ENCODE data around the gene FUNDC2. TPM values are rescaled to one million over a fixed set of nuclear protein-coding genes. Genes with fewer than 3 reads are reported as not detected.

The FUNDC2 gene
- polyA plus RNA-seq (2013, experiment 1 of 4), result 92.6 TPM
- 89.5 TPM for polyA plus RNA-seq (2013, experiment 2 of 4)
- 82.3 TPM for polyA plus RNA-seq (2013, experiment 3 of 4)
- 92.0 TPM for polyA plus RNA-seq (2013, experiment 4 of 4)

GRCh38 chrX:155026727-155027508 lies at the start of gene FUNDC2:
Gene FUNDC2, plus strand, starts transcription at chrX:155026844. Its CDS starts 95 bp downstream, at chrX:155026939.
- H3K27me3 ChIP-seq (ENCODE audit: control insufficient read depth, insufficient read depth, low read length, poor library complexity, severe bottlenecking), result no peaks in the 10 kb centered on the region
- peak within 1 kb of the TSS; percentile 66 for H3K4me3 ChIP-seq (ENCODE audit: insufficient read depth, low read depth, low read length)
- H3K9me3 ChIP-seq (ENCODE audit: control insufficient read depth, low read length), result no peaks in the 10 kb centered on the region
- peak within 1 kb of the TSS; percentile 92 for H3K27ac ChIP-seq (ENCODE audit: insufficient read depth, low read depth, low read length, poor library complexity, severe bottlenecking)
- WGBS, 2 experiments, result 0% methylated on average over 81 to 82 of the region's 82 CpGs
- no peaks in the 10 kb centered on the region for H3K36me3 ChIP-seq (ENCODE audit: control insufficient read depth, insufficient read depth, low read length)
- H3K4me1 ChIP-seq (ENCODE audit: control insufficient read depth, insufficient read depth, low read length), result no peaks in the 10 kb centered on the region

GRCh38 chrX:154979629-154980028 lies 47.0 kb upstream of the FUNDC2 start:
- no peak overlapping the region for H3K4me3 ChIP-seq (ENCODE audit: insufficient read depth, low read depth, low read length)
- no peaks in the 10 kb centered on the region for H3K4me1 ChIP-seq (ENCODE audit: control insufficient read depth, insufficient read depth, low read length)
- WGBS, 2 experiments, result 89% methylated on average over 4 of the region's 4 CpGs
- no peaks in the 10 kb centered on the region for H3K9me3 ChIP-seq (ENCODE audit: control insufficient read depth, low read length)
- H3K27ac ChIP-seq (ENCODE audit: insufficient read depth, low read depth, low read length, poor library complexity, severe bottlenecking), result no peak overlapping the region
- no peaks in the 10 kb centered on the region for H3K36me3 ChIP-seq (ENCODE audit: control insufficient read depth, insufficient read depth, low read length)
- H3K27me3 ChIP-seq (ENCODE audit: control insufficient read depth, insufficient read depth, low read length, poor library complexity, severe bottlenecking), result no peaks in the 10 kb centered on the region

- no peak overlapping the region for H3K27ac ChIP-seq (ENCODE audit: insufficient read depth, low read depth, low read length, poor library complexity, severe bottlenecking)
- H3K4me1 ChIP-seq (ENCODE audit: control insufficient read depth, insufficient read depth, low read length), result no peaks in the 10 kb centered on the region
- H3K4me3 ChIP-seq (ENCODE audit: insufficient read depth, low read depth, low read length), result no peak overlapping the region
- H3K27me3 ChIP-seq (ENCODE audit: control insufficient read depth, insufficient read depth, low read length, poor library complexity, severe bottlenecking), result no peaks in the 10 kb centered on the region
- 24 to 30% methylated on average over 11 of the region's 11 CpGs for WGBS, 2 experiments
- H3K9me3 ChIP-seq (ENCODE audit: control insufficient read depth, low read length), result no peaks in the 10 kb centered on the region
- H3K36me3 ChIP-seq (ENCODE audit: control insufficient read depth, insufficient read depth, low read length), result no peaks in the 10 kb centered on the region
Measured at GRCh38 chrX:154980330-154981115, 46.1 kb upstream of the FUNDC2 start.

- Histone ChIP-seq H3K9me3 (ENCODE audit: control insufficient read depth, low read length) (no peaks in the 10 kb centered on the region), H3K4me1 (ENCODE audit: control insufficient read depth, insufficient read depth, low read length) (no peaks in the 10 kb centered on the region), H3K27me3 (ENCODE audit: control insufficient read depth, insufficient read depth, low read length, poor library complexity, severe bottlenecking) (no peaks in the 10 kb centered on the region), H3K27ac (ENCODE audit: insufficient read depth, low read depth, low read length, poor library complexity, severe bottlenecking) (no peak overlapping the region), H3K36me3 (ENCODE audit: control insufficient read depth, insufficient read depth, low read length) (no peaks in the 10 kb centered on the region), H3K4me3 (ENCODE audit: insufficient read depth, low read depth, low read length) (no peak overlapping the region)
- 54 to 62% methylated on average over 6 of the region's 6 CpGs for WGBS, 2 experiments
Measured at GRCh38 chrX:154981116-154981411, 45.6 kb upstream of the FUNDC2 start.

GRCh38 chrX:154986826-154987575 lies 39.6 kb upstream of the FUNDC2 start:
- no peaks in the 10 kb centered on the region for H3K4me1 ChIP-seq (ENCODE audit: control insufficient read depth, insufficient read depth, low read length)
- 100% methylated on average over 2 of the region's 3 CpGs; no CpG with 5 or more reads in 1 of the 2 experiments for WGBS, 2 experiments
- no peaks in the 10 kb centered on the region for H3K9me3 ChIP-seq (ENCODE audit: control insufficient read depth, low read length)
- no peaks in the 10 kb centered on the region for H3K27me3 ChIP-seq (ENCODE audit: control insufficient read depth, insufficient read depth, low read length, poor library complexity, severe bottlenecking)
- H3K4me3 ChIP-seq (ENCODE audit: insufficient read depth, low read depth, low read length), result no peak overlapping the region
- H3K36me3 ChIP-seq (ENCODE audit: control insufficient read depth, insufficient read depth, low read length), result no peaks in the 10 kb centered on the region
- no peak overlapping the region for H3K27ac ChIP-seq (ENCODE audit: insufficient read depth, low read depth, low read length, poor library complexity, severe bottlenecking)

GRCh38 chrX:154987940-154988339 lies 38.7 kb upstream of the FUNDC2 start:
- 86 to 100% methylated on average over 1 to 3 of the region's 3 CpGs for WGBS, 2 experiments
- no peaks in the 10 kb centered on the region for H3K4me1 ChIP-seq (ENCODE audit: control insufficient read depth, insufficient read depth, low read length)
- H3K9me3 ChIP-seq (ENCODE audit: control insufficient read depth, low read length), result no peaks in the 10 kb centered on the region
- no peaks in the 10 kb centered on the region for H3K36me3 ChIP-seq (ENCODE audit: control insufficient read depth, insufficient read depth, low read length)
- no peak overlapping the region for H3K4me3 ChIP-seq (ENCODE audit: insufficient read depth, low read depth, low read length)
- no peaks in the 10 kb centered on the region for H3K27me3 ChIP-seq (ENCODE audit: control insufficient read depth, insufficient read depth, low read length, poor library complexity, severe bottlenecking)
- no peak overlapping the region for H3K27ac ChIP-seq (ENCODE audit: insufficient read depth, low read depth, low read length, poor library complexity, severe bottlenecking)

GRCh38 chrX:154988719-154989118 lies 37.9 kb upstream of the FUNDC2 start:
- WGBS, 2 experiments, result 68 to 83% methylated on average over 1 of the region's 3 CpGs
- H3K27me3 ChIP-seq (ENCODE audit: control insufficient read depth, insufficient read depth, low read length, poor library complexity, severe bottlenecking), result no peaks in the 10 kb centered on the region
- H3K9me3 ChIP-seq (ENCODE audit: control insufficient read depth, low read length), result no peaks in the 10 kb centered on the region
- no peaks in the 10 kb centered on the region for H3K4me1 ChIP-seq (ENCODE audit: control insufficient read depth, insufficient read depth, low read length)
- H3K27ac ChIP-seq (ENCODE audit: insufficient read depth, low read depth, low read length, poor library complexity, severe bottlenecking), result no peak overlapping the region
- H3K4me3 ChIP-seq (ENCODE audit: insufficient read depth, low read depth, low read length), result no peak overlapping the region
- H3K36me3 ChIP-seq (ENCODE audit: control insufficient read depth, insufficient read depth, low read length), result no peaks in the 10 kb centered on the region

- 80 to 100% methylated on average over 2 to 3 of the region's 3 CpGs for WGBS, 2 experiments
Measured at GRCh38 chrX:154990496-154990895, 36.1 kb upstream of the FUNDC2 start.

GRCh38 chrX:154991039-154991438 lies 35.6 kb upstream of the FUNDC2 start:
- no peak overlapping the region for H3K4me3 ChIP-seq (ENCODE audit: insufficient read depth, low read depth, low read length)

More at GRCh38 chrX:154990496-154990895, 36.1 kb upstream of the FUNDC2 start:
- Histone ChIP-seq H3K36me3 (ENCODE audit: control insufficient read depth, insufficient read depth, low read length) (no peaks in the 10 kb centered on the region), H3K27ac (ENCODE audit: insufficient read depth, low read depth, low read length, poor library complexity, severe bottlenecking) (no peak overlapping the region), H3K4me3 (ENCODE audit: insufficient read depth, low read depth, low read length) (no peak overlapping the region), H3K27me3 (ENCODE audit: control insufficient read depth, insufficient read depth, low read length, poor library complexity, severe bottlenecking) (no peaks in the 10 kb centered on the region), H3K4me1 (ENCODE audit: control insufficient read depth, insufficient read depth, low read length) (no peaks in the 10 kb centered on the region), H3K9me3 (ENCODE audit: control insufficient read depth, low read length) (no peaks in the 10 kb centered on the region)

More at GRCh38 chrX:154991039-154991438, 35.6 kb upstream of the FUNDC2 start:
- H3K9me3 ChIP-seq (ENCODE audit: control insufficient read depth, low read length), result no peaks in the 10 kb centered on the region
- H3K36me3 ChIP-seq (ENCODE audit: control insufficient read depth, insufficient read depth, low read length), result no peaks in the 10 kb centered on the region
- H3K4me1 ChIP-seq (ENCODE audit: control insufficient read depth, insufficient read depth, low read length), result no peaks in the 10 kb centered on the region
- no peaks in the 10 kb centered on the region for H3K27me3 ChIP-seq (ENCODE audit: control insufficient read depth, insufficient read depth, low read length, poor library complexity, severe bottlenecking)
- no peak overlapping the region for H3K27ac ChIP-seq (ENCODE audit: insufficient read depth, low read depth, low read length, poor library complexity, severe bottlenecking)
- 75% methylated on average over 2 of the region's 3 CpGs; no CpG with 5 or more reads in 1 of the 2 experiments for WGBS, 2 experiments
